Subcutaneous adipose tissue (tissue), 4 donors: ENCODE results near the gene DCHS2. TPM values are rescaled to one million over a fixed set of nuclear protein-coding genes. Genes with fewer than 3 reads are reported as not detected.

Source experiments
- total RNA-seq, 4 donors: library from RNA; depleted of rRNA; stranded (reverse); fragments of >200 nt; gene quantifications; one replicate each; pipeline ENCODE4 v1.1.0, GENCODE V29; 2016
- TF ChIP-seq, protein P1 (sequence below): fragments of 450-650 bp; IDR thresholded peaks from one replicate; pipeline ENCODE4 v1.5.1; 2016; ENCODE audit warnings: low read depth, mild to moderate bottlenecking, control low read depth, antibody characterized with exemption, moderate library complexity

The DCHS2 gene
- total RNA-seq, 4 donors from 2014 or later = not detected

DNA sequence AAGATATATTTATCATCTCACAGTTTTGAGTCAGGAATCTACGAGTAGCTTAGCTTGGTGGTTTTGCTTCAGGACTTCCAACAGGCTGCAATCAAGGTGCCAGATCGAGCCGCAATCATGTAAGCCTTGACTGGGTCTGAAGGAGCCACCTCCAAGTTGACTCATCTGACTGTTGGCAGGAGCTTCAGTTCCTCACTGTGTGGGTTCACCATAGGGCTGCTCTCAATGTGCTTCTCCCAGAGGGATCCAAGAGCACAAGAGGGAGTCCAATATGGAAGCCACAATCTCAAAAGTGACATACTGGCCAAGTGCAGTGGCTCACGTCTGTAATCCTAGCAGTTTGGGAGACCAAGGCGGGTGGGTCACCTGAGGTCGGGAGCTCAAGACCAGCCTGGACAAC lies 26.5 kb downstream of the DCHS2 start:
- TF ChIP-seq, protein P1, sequence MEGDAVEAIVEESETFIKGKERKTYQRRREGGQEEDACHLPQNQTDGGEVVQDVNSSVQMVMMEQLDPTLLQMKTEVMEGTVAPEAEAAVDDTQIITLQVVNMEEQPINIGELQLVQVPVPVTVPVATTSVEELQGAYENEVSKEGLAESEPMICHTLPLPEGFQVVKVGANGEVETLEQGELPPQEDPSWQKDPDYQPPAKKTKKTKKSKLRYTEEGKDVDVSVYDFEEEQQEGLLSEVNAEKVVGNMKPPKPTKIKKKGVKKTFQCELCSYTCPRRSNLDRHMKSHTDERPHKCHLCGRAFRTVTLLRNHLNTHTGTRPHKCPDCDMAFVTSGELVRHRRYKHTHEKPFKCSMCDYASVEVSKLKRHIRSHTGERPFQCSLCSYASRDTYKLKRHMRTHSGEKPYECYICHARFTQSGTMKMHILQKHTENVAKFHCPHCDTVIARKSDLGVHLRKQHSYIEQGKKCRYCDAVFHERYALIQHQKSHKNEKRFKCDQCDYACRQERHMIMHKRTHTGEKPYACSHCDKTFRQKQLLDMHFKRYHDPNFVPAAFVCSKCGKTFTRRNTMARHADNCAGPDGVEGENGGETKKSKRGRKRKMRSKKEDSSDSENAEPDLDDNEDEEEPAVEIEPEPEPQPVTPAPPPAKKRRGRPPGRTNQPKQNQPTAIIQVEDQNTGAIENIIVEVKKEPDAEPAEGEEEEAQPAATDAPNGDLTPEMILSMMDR = no peak

DNA sequence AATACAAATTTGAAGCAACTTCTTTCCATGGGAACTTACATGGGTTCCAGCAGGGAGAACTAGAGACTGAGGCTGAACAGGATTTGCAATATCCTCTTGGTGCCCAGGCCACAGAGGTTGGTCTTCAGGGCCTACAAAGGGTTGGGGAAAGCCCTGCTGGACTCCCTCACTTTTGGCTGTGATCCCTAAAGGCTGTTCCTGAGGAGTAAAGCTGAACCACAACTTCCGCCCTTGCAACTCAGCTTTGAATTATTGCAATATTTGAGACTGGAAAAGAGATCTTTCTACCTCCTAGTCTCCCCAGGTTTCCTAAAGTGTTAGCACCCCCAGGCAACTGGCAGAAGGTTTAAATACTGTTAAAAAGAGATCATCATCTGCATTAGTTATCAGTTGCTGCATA lies 26.9 kb downstream of the DCHS2 start:
- TF ChIP-seq, protein P1 = no peak

DNA sequence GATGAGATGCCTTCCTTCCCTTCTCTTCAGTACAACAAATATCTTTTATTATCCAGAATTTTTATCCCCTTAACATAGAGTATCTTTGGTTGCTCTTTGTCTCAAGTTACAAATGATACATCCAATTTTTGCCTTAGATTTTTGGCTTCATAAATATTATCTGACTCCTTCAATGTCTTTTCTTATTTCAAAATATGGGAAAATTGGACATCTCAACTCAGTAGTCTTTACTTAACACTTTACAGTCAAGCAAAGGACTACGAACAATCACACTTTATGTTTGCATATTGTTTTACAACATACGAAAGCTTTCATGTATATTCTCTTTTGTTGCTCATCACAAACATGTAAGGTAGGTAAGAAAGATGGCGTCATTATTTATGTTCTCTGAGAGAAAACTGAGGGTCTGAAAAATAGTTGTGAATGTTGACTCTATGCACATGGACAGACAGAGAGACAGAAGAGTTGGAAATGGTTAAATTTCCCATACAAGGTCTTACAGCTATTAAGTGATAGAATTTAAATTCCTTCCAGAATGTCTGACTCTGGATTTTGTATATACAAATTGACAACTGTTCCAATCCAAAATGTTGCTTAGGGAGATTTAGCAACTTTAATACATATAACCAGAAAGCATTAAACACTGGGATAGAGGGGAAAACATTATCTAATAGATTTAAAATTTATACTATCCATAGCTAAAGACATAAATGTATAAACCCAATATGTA lies 29.4 kb downstream of the DCHS2 start:
- TF ChIP-seq, protein P1 = no peak

DNA sequence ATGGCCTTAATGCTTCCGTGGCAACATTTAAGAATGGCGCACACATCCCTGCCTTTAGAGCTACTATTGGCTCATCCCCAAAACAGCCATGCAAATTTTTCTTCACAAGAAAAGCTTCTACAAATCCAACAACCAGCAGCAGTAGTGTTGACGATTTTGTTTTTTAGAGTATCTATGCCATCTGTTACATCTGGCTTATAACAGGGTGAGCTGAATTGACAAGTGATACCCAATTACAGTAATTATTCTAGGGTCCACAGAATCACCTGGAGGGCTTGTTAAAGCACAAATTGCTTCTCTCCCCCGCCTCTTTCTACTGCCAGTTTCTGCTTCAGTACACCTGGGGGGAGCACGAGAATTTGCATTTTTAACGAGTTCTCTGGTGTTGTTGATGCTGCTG lies 34.1 kb downstream of the DCHS2 start:
- TF ChIP-seq, protein P1 = no peak

DNA sequence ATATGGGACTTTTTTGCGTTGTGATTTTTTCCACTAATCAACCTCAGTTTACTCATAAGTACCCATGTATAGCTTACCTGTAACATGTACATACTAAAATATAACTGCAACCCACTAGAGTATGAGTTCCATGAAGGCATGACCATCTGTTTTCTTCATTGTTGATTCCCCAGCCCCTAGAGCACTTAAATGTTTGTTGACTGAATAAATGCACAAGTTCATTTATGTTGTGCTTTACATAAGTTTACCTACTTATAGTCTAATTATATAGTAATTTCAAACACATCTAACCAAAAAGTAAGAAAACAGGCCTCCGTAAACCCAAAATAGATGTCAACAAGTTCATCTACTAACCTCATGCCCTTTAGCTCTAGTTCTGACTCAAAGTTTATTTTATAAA lies 34.7 kb downstream of the DCHS2 start:
- TF ChIP-seq, protein P1 = no peak

DNA sequence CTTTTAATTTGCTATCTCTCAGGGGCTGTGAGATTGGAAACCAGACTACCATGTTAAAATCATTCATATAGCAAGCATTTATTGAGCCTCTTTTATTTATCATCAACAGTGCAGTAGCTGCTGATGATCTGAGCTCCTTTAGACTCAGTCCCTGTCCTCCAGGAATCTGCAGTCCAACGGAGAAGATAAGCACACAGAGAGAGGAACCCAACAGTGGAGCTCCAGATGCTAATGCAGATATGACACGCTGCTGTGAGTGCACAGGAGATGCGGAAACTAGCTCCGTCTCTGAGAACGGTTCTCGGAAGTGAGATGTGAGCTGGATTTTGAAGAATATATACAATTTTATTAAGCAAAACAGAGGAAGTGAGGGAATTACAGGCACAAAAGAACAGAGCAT lies 35.4 kb downstream of the DCHS2 start:
- TF ChIP-seq, protein P1 = no peak

DNA sequence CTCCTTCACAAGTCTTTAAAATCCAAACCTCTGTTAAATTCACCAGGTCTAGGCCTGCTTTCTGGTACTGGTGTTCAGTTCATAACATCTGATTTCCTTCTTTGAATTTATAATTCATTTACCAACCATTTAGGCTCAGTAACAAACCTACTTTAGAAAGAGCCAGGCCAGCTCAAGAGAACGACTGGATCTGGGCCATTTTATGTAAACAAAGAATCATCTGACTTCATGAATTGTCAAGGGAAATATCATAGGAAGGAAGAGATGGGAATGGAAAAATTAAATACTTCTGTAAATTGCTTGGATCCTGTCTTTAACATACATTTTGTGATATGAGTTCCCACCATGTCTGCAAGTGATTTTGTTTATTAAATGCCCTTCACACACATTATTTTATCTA lies 36.5 kb downstream of the DCHS2 start:
- TF ChIP-seq, protein P1 = no peak
